NK-92 treated with Interleukin-12 subunit alpha and Interleukin-12 subunit beta, amount 100 ng/mL, for 24 hours (cell line): Measurements from ENCODE around the gene ARID3C.
"Not testable (repeated sequence)": the region's sequence is repeated elsewhere in the genome, so short reads cannot be mapped to it uniquely, and the experiment has no call there.

ENCODE experiments used
- DNase-seq: peaks from one replicate; lab custom pipeline; 2025; lab: John Stamatoyannopoulos, UW

ARID3C gene

GRCh38 chr9:34651876-34652601 is 23.2 kb upstream of the ARID3C start, which contains the start of gene IL11RA:
Gene IL11RA, plus strand, starts transcription at chr9:34652185. Its CDS starts 3,033 bp downstream, at chr9:34655218.
- no peak for DNase-seq

GRCh38 chr9:34651321-34651720 is 22.5 kb upstream of the ARID3C start:
- DNase-seq, result no peak

- DNase-seq, result no peak
Measured at GRCh38 chr9:34650816-34651215, 21.9 kb upstream of the ARID3C start.

GRCh38 chr9:34648673-34649072 is 19.8 kb upstream of the ARID3C start:
- DNase-seq, result no peak

GRCh38 chr9:34647651-34648050 is 18.8 kb upstream of the ARID3C start:
- no peak for DNase-seq

GRCh38 chr9:34647084-34647403 is 18.2 kb upstream of the ARID3C start:
- DNase-seq, result no peak

- DNase-seq, result peak; percentile 91
Measured at GRCh38 chr9:34646211-34647083, 17.6 kb upstream of the ARID3C start, which contains the start of gene GALT. Gene GALT, plus strand, starts transcription at chr9:34646675. Its CDS starts 30 bp downstream, at chr9:34646705.

- no peak for DNase-seq
Measured at GRCh38 chr9:34644766-34645314, 16.0 kb upstream of the ARID3C start.

- no peak for DNase-seq
Measured at GRCh38 chr9:34642679-34643078, 13.8 kb upstream of the ARID3C start.

- DNase-seq, result not testable (repeated sequence)
Measured at GRCh38 chr9:34639322-34639721, 10.5 kb upstream of the ARID3C start.

- no peak for DNase-seq
Measured at GRCh38 chr9:34638138-34638445, 9.2 kb upstream of the ARID3C start.

GRCh38 chr9:34637356-34638137 is 8.7 kb upstream of the ARID3C start, which contains the start of gene SIGMAR1:
Gene SIGMAR1, minus strand, starts transcription at chr9:34637787. Its CDS starts 90 bp downstream, at chr9:34637697.
- DNase-seq, result peak; percentile 82

- DNase-seq, result peak; percentile 41
Measured at GRCh38 chr9:34636791-34637355, 8.0 kb upstream of the ARID3C start.

GRCh38 chr9:34635556-34635955 is 6.7 kb upstream of the ARID3C start:
- no peak for DNase-seq

GRCh38 chr9:34634551-34635248 is 5.8 kb upstream of the ARID3C start:
- no peak for DNase-seq

GRCh38 chr9:34633851-34634550 is 5.1 kb upstream of the ARID3C start:
- peak; percentile 45 for DNase-seq

- DNase-seq, result no peak
Measured at GRCh38 chr9:34633166-34633565, 4.3 kb upstream of the ARID3C start.

GRCh38 chr9:34630402-34631154 is 1.7 kb upstream of the ARID3C start:
- DNase-seq, result no peak

- DNase-seq, result no peak
Measured at GRCh38 chr9:34629491-34629808, 584 bp upstream of the ARID3C start.
